ENCODE data around the gene GCHFR. TPM values are rescaled to one million over a fixed set of nuclear protein-coding genes. Genes with fewer than 3 reads are reported as not detected.

Gene GCHFR
- total and polyA plus RNA-seq, 2 of the 4 experiments (the other 2 are of a cell fraction) = 2.3 to 6.5 TPM

DNA sequence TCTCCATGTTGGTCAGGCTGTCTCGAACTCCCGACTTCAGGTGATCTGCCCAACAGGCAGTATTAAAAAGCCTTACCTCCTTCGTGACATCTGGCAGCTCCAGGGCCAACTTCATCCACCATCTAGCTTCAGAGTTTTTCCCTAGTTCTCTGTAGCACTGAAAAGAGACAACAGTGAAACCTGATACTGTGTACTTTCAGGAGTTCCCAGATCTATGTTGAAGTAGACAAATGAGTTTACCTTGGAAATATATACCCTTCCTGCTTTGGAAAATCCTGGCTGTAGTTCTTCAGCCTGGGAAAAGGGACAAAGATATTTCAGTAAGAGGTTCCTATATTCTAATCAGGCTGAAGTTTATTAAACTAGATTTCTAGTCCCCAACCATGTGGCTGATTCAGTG is 26.8 kb upstream of the GCHFR start:
- Histone ChIP-seq H3K14ac (replicated peaks; ENCODE audit: low read depth, low read length) (no peak overlapping the region), H3K79me1 (ENCODE audit: low read depth in 1 of 2, low read length in 2 of 2) (peaks cover 0 to 4% of the 10 kb centered on the region in 2 experiments; a peak in 3 of 4 replicates), H3K23ac (ENCODE audit: low read depth, low read length) (no peak overlapping the region), H3K4ac (ENCODE audit: low read depth, low read length) (no peak overlapping the region), H2BK15ac (ENCODE audit: low read depth, low read length) (no peak overlapping the region), H4K5ac (ENCODE audit: low read depth, low read length) (no peak overlapping the region), H2BK20ac (ENCODE audit: low read depth, low read length) (no peak overlapping the region), H3K18ac (ENCODE audit: low read depth, low read length) (no peak overlapping the region), H3K4me3 (ENCODE audit: insufficient read depth, low read depth, low read length) (no peak overlapping the region), H3K27me3 (ENCODE audit: control insufficient read depth, insufficient read depth, low read length) (no peaks in the 10 kb centered on the region), H4K8ac (ENCODE audit: low read depth in 2 of 2, low read length in 2 of 2) (no peak overlapping the region), H2AK9ac (replicated peaks; ENCODE audit: low read depth, low read length, poor library complexity) (no peak overlapping the region), H3K27ac (ENCODE audit: insufficient read depth, low read length) (no peak overlapping the region), H3K9me1 (ENCODE audit: insufficient read depth, low read length) (no peaks in the 10 kb centered on the region), H2AFZ (replicated peaks; ENCODE audit: low read length, poor library complexity) (no peak overlapping the region), H2BK120ac (ENCODE audit: low read depth, low read length) (no peak overlapping the region), H2BK5ac (ENCODE audit: low read depth, low read length, poor library complexity, severe bottlenecking) (no peak overlapping the region), H3K56ac (ENCODE audit: extremely low read depth, insufficient read depth, low read length) (no peak overlapping the region), H3K4me1 (ENCODE audit: control insufficient read depth, insufficient read depth, low read length) (peaks cover 1% of the 10 kb centered on the region; the same call in 1 of the 2 replicates), H3K36me3 (ENCODE audit: control insufficient read depth, insufficient read depth, low read length) (peaks cover 23% of the 10 kb centered on the region), H3K9me3 (ENCODE audit: control insufficient read depth, insufficient read depth, low read length) (no peaks in the 10 kb centered on the region), H2AK5ac (ENCODE audit: low read depth, low read length) (no peak overlapping the region), H4K91ac (ENCODE audit: insufficient read depth, low read depth, low read length) (no peak overlapping the region), H4K20me1 (ENCODE audit: insufficient read depth, low read length) (no peaks in the 10 kb centered on the region), H3K4me2 (ENCODE audit: low read depth, low read length) (no peak overlapping the region), H3K9ac (ENCODE audit: low read depth, low read length) (no peak overlapping the region)
- ATAC-seq (ENCODE audit: low read depth) (no peak; the same call in 1 of the 2 replicates), DNase-seq (peak; percentile 13)
- in situ Hi-C loops (cut with MboI; ENCODE audit: low sequenced_read_pairs) (no loop called here), intact Hi-C loops (cut with micrococcal nuclease) (no loop called here), dilution Hi-C loops (cut with HindIII; ENCODE audit: low sequenced_read_pairs, unreplicated experiment) (no loop called here)
- TF ChIP-seq BHLHE40 (IDR thresholded peaks at IDR 0.05; ENCODE audit: low read depth, low read length) (no peak), MAFK (IDR thresholded peaks at IDR 0.05; ENCODE audit: low read depth, low read length) (no peak), RFX5 (IDR thresholded peaks at IDR 0.05; ENCODE audit: low read depth, low read length) (no peak), CEBPB (IDR thresholded peaks at IDR 0.05; ENCODE audit: low read depth, low read length) (no peak), CHD1 (IDR thresholded peaks at IDR 0.05; ENCODE audit: low read depth, low read length) (no peak), NFE2L2 (IDR thresholded peaks at IDR 0.05; ENCODE audit: low read depth, low read length) (no peak), FOS (IDR thresholded peaks at IDR 0.05; ENCODE audit: low read depth, low read length) (no peak), SMC3 (IDR thresholded peaks at IDR 0.05; ENCODE audit: low read depth, low read length) (no peak), USF2 (IDR thresholded peaks at IDR 0.05; ENCODE audit: low read depth, low read length) (no peak), POLR2A (IDR thresholded peaks at IDR 0.05; ENCODE audit: low read depth, low read length) (no peak), RCOR1 (IDR thresholded peaks at IDR 0.05; ENCODE audit: insufficient replicate concordance, low read length) (no peak), RAD21 (IDR thresholded peaks at IDR 0.05; ENCODE audit: low read length) (no peak), MAZ (IDR thresholded peaks at IDR 0.05; ENCODE audit: borderline replicate concordance, low read depth, low read length) (no peak), MXI1 (IDR thresholded peaks at IDR 0.05; ENCODE audit: borderline replicate concordance, low read depth, low read length) (no peak)
- TF ChIP-seq, protein P1, sequence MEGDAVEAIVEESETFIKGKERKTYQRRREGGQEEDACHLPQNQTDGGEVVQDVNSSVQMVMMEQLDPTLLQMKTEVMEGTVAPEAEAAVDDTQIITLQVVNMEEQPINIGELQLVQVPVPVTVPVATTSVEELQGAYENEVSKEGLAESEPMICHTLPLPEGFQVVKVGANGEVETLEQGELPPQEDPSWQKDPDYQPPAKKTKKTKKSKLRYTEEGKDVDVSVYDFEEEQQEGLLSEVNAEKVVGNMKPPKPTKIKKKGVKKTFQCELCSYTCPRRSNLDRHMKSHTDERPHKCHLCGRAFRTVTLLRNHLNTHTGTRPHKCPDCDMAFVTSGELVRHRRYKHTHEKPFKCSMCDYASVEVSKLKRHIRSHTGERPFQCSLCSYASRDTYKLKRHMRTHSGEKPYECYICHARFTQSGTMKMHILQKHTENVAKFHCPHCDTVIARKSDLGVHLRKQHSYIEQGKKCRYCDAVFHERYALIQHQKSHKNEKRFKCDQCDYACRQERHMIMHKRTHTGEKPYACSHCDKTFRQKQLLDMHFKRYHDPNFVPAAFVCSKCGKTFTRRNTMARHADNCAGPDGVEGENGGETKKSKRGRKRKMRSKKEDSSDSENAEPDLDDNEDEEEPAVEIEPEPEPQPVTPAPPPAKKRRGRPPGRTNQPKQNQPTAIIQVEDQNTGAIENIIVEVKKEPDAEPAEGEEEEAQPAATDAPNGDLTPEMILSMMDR (conservative IDR thresholded peaks at IDR 0.05; ENCODE audit: low read depth, low read length) = no peak
- TF ChIP-seq, protein P2, sequence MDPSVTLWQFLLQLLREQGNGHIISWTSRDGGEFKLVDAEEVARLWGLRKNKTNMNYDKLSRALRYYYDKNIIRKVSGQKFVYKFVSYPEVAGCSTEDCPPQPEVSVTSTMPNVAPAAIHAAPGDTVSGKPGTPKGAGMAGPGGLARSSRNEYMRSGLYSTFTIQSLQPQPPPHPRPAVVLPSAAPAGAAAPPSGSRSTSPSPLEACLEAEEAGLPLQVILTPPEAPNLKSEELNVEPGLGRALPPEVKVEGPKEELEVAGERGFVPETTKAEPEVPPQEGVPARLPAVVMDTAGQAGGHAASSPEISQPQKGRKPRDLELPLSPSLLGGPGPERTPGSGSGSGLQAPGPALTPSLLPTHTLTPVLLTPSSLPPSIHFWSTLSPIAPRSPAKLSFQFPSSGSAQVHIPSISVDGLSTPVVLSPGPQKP (IDR thresholded peaks at IDR 0.05; ENCODE audit: borderline replicate concordance, low read depth, low read length) = no peak
- ChIA-PET CTCF (no interaction called here), POLR2A (ENCODE audit: unreplicated experiment) (interaction anchor here (0.5 kb wide), 1 partner anchor 24 kb away, joined by 3 read pairs; no protein-coding TSS in a partner anchor)
- no TSS peak for BruUV-seq (replicated peaks)
- WGBS, 2 experiments (ENCODE audit: extremely low coverage in 2 of 2, insufficient read length in 1 of 2) = no CpG with 5 or more reads among the region's 3 CpGs

Measured in IMR-90 (cell line).